SIG-M5 treated with dmso at 0.1 percent for 504 hours (cell line): ENCODE results near the gene CSF2RB.

ENCODE experiments used
- DNase-seq: peaks from one replicate; lab custom pipeline; 2025; ENCODE audit not compliant: unreplicated experiment; lab: John Stamatoyannopoulos, UW

The CSF2RB gene

DNA sequence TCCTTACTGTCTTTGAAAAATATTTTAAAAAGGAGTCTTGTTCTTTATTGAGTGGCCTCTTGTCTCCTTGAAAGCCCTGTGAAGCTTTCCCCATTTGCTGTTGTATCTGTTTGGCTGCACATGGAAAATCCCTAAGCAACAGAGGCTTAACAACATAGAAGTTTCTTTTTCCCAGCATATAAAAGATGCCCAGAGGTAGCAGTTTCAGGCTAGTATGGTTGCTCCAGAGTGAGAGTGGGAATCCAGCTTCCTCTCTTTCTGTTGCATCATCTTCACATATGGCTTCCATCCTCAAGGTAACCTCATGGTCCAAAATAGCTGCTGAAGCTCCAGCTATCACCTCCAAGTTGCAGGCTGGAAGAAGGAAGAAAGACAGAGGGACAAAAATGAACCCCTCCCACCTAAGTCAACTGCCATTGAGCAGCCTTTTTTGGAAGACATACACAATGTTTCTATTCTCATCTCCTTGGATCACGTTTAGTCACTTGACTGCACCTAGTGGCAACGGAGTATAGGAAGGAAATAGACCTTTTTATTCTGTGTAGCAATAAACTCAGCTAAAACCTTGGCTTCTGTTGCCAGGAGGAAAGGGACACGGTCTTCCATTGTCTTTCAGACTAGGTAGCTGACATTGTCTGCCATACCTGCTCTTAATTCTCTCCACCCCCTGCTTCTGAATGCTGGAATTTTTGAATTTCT, 5.3 kb downstream of the CSF2RB start:
- no peak for DNase-seq

DNA sequence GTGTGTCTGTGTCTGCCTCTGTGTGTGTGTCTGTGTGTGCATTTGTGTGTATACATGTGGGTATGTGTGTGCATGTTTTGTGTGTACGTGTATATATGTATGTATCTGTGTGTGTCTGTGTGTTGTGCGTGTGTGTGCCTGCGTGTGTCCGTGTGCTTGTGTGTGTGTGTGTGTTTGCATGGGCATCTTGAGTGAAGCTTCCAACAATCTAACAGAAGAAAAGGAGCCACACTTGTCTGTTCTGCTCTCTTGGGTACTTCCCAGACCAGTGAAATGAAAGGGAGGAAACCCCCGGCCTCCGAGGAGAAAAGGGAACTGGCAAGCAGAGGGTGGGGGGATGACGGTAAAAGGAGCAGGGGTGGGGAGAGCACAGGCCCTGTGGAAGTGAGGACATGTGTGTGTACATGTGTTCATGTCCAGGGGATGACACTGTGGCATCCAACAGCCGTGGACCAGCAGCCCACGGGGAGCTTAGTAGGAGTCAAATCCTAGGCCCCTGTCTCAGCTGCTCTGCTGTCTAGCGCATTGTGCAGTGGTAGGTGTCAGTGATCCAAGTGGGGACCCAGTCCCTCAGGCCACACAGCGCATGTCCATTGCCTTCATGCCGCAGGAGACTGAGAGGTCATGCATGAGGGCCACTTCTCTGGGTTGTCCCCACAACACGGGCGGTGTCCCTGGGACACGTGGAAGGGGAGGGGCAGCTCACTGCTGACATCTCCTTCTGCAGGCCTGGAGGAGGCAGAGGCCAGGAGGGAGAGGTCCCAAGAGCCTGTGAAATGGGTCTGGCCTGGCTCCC, 8.1 kb downstream of the CSF2RB start:
- DNase-seq = peak; percentile 21

DNA sequence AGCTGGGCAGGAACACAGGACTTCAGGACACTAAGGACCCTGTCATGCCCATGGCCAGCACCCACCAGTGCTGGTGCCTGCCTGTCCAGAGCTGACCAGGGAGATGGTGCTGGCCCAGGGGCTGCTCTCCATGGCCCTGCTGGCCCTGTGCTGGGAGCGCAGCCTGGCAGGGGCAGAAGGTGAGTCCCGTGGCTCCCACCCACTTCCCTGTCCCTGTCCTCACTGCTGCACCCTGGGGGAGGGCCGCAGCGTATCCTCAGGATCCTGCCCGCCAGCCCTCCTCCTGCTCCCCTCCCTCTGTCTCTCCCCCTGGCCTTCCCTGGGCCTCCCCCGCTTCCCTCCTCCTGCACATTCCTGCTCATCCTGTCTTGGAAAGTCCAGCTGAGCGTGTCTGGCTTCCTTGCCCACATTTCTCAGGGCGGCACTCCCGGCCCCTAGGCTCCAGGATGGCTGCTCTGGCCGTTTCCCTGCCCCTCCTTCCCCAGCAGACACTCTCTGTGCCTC, 8.7 kb downstream of the CSF2RB start:
- no peak for DNase-seq

DNA sequence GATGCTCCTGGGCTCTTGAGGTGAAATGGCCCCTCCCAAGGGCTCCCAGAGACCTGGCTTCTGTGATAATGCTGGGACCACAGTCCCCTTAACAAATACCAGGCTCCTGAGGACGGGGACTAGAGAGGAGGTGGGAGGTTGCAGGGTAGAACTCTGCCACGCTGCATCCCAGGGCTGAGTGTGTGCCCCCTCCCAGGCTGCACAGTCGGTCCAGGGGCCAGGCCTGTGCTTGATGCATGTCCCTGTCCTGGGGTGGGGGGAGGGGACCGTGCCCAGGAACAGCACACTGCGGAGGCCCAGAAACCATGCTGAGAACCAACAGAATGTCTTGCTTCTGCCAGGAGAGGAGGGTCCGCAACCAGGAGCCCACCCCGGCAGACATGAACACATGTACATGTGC, 9.3 kb downstream of the CSF2RB start:
- no peak for DNase-seq

DNA sequence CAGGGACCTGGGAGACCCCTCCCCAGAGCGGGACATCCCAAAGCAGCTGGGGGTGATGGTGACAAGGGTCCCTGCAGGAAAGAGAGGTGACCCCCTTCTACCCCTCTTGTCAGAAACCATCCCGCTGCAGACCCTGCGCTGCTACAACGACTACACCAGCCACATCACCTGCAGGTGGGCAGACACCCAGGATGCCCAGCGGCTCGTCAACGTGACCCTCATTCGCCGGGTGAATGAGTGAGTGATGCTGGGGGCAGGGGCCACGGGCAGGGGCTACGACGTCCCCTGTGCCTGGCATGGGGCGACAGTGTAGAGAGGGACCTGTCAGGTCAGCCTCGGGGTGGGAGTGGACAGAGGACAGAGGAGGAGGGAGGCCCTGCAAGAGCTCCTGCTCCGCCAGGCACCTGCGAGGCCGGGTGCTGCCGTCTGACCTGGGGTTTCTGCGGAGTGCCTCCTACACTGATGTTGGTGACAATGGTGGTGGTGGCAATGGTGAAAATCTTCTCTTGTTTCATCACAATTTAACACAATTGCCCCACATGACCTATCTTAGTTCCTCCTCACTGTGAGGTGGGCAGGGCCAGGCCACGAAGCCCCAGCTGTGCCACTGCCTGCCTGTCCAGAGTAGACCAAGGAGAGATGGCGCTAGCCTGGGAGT, 9.8 kb downstream of the CSF2RB start:
- no peak for DNase-seq

DNA sequence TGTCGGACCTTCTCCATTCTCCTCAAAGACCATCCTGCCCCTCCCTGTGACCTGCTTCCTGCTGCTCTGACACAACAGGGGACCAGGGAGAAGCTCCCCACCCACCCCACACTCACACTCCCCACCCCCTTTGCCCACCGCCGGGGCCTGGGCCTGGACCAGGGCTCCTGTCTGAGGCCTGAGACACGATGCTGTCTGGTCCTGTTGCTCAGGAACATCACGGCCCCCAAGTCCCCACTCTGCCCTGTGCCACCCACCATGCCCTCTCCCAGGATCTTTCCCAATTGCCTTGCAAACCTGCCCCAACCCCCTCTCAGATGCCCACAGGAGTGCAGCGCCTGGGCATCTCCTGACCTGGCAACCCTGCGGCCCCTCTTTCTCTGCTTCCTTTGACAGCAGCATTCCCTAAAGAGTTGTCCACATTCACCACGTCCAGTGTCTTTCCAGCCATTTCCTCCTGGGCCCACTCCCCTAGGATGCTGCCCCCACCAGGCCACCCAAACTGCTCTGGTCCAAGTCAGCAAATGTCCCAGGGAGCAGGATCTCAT, 10.8 kb downstream of the CSF2RB start:
- no peak for DNase-seq

DNA sequence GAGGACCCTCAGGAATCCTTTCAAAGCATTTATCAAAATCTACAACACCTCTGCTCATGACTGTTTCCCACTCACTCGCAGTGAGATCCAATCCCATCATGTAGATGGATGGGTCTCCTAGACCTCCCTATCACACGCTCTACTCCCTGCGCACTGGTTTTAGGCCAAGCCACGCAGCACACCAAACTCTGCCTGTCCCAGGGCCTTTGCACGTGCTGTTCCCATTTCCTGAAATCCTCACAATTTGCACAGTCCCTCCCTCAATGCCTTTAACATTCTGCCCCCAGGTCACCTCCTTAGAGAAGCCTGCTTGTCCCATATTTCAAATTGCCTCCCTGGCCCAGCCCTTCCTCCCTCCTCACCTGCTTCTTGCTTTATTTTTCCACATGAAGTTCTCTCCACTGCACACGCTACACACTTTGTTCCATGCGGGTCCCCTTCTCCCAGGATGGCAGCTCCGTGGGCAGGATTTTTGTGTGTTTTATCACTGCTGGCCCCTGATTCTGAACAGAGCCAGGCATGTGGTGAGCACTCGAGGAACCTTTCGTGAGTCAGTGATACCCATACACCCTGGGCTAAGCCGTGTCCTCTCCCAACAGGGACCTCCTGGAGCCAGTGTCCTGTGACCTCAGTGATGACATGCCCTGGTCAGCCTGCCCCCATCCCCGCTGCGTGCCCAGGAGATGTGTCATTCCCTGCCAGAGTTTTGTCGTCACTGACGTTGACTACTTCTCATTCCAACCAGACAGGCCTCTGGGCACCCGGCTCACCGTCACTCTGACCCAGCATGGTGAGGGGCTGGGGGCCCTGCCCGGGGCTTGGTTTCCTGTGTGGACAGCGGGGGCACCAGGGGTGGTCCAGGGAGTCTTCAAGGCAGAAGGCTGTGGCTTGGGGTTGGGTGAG, 12.2 kb downstream of the CSF2RB start:
- DNase-seq = no peak

DNA sequence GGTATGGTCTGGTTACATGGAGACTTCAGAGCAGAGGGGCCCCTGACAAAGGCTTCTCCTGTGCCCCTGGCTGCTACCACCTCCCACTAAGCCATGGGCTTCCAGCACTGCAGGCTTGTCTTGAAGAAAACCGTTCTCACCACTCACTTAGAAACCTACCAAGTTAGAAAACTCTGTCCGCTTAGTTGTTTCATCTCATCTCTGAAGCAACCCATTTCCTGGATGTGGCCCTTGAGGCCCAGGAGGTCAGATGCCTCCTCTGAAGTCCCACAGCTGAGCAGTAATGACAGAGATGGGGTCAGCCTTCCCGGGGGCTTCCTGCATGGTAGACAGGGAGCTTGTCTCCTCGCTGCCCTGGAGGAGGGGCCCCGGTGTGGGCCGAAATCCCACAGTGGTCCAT, 12.9 kb downstream of the CSF2RB start:
- DNase-seq = no peak

DNA sequence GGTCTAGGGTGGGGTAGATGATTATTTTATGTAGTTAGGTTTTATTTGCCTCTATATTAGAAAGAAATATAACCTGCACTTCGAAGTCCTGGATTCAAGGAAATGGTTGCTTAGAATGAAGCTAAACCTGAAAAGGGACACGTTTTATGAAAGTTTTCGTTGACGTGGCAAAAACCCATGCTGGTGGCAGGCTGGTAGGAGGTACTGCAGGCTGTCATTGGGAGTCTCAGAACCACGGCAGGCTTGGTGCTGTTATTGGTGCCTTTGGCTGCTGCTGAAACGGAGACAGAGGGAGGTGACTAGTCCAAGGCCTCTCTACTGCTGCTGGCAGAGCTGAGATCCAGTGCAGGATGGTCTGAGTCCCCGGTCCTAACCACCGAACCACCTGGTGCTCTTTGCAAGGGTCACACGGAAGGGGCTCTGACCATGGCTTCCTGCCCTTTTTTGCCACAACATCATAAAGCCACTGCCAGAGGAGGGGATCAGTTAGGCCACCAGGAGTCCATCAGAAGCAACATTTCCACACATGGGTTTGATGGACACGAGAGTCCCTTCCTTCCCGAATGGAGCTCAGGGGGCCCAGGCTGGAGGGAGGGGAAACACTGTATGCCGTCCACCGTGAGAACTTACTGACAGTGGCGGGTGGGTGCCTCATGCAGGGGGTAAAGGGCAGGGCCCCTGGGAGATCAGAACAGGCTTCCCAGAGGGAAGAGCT, 13.4 kb downstream of the CSF2RB start:
- no peak for DNase-seq

DNA sequence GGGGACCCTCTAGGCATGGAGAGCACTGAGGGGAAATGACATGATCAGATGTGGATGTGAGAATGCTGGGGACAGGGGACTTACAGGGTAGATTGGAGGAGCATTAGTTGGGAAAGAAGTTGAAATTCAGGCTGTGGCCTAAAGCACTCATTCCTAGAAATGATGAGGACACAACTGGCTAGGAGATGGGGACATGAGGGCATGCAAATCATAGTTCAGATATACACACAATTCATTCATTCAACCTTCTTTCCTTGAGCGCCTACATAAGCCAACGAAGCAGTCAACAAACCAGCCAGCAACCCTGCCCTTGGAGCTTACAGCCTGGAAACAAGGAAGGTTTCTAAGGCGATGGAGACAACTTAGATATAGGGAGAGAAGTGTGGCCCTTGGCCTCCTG, 14.2 kb downstream of the CSF2RB start:
- DNase-seq = no peak

DNA sequence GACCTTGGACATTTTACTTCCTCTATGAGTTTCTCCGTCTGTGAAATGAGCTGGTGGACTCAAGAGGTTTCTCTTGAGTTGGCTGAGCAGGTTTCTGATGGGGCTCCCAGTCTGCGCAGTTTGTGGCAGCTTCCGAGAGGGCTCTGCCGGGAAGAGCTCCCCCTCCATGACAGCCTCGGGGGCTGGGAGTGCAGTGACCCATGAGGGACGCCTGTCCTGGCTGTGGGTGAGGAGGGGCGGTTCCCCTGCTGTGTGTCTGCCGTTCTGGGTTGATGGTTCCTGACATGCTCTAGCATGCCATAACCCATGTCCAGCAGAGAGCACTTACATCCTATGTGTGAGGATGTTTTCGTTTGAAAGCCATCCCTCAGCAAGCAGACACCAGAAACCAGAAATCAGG, 14.8 kb downstream of the CSF2RB start:
- DNase-seq = no peak

DNA sequence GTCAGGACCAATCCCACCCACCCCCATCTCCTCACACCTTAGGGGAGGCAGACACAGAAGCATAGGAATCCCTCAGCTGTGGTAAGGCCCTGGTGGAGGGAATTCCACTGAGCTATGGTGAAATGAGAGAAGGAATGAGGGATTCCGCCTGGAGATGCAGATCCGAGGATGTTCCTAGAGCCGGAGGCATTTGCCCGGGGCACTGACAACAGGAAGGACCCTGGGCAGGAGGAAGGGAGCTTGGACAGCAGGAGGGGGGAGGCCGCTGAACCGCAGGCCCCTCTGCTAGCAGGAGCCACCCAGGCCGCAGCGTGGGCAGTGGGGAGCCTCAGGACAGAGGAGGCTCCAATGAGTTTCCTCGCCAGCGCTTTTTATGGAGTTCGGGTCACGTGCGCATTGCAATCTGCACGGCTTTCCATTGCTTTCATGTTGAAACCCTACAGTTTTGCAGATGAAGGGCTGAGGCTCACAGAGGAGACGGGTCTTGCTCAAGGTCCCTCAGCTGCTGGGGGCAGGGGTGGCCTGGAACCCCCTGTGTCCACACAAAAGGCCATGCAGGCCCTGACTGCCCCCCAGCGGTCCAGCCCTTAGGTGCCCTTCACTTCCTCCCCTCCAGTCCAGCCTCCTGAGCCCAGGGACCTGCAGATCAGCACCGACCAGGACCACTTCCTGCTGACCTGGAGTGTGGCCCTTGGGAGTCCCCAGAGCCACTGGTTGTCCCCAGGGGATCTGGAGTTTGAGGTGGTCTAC, 15.5 kb downstream of the CSF2RB start:
- DNase-seq = no peak

DNA sequence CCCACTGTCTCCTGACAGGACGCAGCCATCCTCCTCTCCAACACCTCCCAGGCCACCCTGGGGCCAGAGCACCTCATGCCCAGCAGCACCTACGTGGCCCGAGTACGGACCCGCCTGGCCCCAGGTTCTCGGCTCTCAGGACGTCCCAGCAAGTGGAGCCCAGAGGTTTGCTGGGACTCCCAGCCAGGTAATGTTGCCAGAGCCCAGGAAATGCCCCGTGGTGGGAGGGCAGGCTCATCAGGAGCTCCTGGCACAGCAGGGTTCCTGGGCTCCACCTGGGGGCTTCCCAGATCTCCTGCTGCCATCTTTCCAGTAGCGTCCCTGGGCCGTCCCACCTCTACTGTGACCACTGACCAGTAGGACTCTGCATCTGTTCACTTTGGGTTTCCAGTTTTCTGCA, 16.2 kb downstream of the CSF2RB start:
- DNase-seq = no peak

DNA sequence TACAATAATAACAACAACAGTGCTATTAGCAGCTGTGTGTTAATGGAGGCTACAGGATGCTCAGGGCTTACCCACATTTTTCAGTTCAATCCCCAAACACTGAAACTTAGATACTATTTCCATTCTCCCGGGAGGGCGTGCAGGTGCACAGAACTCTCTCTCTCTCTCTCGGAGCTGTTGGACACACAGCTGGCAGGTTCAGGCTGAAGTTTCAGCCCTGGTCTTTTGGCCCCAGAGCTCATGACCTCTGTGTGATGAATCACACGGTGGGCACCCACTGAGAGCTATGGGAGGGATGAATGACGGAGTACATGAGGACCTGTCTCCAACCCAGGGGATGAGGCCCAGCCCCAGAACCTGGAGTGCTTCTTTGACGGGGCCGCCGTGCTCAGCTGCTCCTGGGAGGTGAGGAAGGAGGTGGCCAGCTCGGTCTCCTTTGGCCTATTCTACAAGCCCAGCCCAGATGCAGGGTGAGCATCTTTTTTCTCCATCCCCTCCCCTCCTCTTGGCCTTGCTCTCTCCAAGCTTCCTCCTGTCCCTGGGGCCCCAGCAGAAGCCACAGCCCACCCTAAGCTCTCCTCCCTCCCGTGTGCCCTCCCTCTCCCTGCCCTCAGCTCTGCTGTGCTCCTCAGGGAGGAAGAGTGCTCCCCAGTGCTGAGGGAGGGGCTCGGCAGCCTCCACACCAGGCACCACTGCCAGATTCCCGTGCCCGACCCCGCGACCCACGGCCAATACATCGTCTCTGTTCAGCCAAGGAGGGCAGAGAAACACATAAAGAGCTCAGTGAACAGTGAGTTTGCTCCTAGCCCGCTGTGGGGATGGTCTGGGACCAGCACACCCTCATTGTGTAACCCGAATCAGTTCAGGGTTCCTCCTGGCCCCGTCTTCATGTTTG, 16.9 kb downstream of the CSF2RB start:
- no peak for DNase-seq

DNA sequence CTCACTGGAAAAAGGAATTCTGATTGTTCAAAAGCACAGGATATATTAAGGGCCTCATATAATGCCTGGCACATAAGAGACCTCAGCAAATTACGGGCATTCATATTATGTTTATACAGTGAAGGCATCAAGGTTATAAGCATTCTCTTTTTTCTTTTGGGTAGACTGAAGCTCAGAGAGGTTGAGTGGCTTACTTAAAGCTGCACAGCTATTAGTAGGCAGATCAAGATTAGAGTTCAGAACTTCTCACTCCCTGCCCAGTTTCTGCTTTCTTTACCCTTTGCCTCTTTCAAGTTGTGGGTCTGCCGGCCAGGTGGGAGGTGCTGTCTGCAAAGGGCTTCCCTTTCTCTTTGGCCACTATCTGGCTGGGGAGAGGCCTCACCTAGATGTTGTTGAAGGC, 18.0 kb downstream of the CSF2RB start:
- no peak for DNase-seq

DNA sequence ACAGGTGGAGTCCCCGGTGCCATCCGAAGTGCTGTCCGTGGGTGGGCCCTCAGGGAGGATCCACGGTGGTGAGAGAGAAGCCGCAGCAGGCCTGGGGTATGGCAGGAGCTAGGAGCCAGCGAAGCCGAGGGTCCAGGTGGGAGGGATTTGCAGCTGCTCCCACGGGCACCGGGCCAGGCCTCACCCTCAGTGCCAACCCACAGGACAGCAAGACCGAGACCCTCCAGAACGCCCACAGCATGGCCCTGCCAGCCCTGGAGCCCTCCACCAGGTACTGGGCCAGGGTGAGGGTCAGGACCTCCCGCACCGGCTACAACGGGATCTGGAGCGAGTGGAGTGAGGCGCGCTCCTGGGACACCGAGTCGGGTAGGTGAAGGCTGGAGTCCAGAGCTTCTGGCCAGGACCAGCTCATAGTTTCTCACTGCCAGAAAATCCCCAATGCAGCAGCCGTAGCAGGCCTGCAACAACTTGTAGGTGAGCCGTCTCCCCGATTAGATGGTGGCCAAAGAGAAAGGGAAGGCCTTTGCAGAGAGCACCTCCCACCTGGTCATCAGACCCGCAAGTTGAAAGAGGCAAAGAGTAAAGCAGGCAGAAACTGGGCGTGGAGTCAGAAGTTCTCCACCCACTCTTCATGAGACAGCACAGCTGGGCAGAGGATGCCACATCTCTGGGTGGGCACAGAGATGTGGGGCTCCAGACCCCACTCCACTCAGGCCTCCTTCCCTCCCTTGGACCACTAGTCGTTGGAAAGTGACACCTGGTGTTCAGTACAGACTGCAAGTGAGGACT, 20.4 kb downstream of the CSF2RB start:
- DNase-seq = no peak
